Endothelial cell of umbilical vein (primary cell): ENCODE measurements around the gene MINDY4. TPM values are rescaled to one million over a fixed set of nuclear protein-coding genes. Genes with fewer than 3 reads are reported as not detected.

Experiments used
- BruUV-seq: library from RNA; stranded (reverse); fragments of 400-500 nt; replicated peaks from 2 replicates; lab custom pipeline; 2021; lab: Mats Ljungman, UMichigan
- CTCF ChIA-PET: fragments of 300-600, 350-600 bp; sonication (Branson Sonifier 250); formaldehyde crosslinking; loops from one replicate; lab custom pipeline; 2021; ENCODE audit warnings: antibody characterized with exemption, inconsistent platforms; lab: Charles Lee
- POLR2A ChIA-PET: fragments of 300-600, 350-600 bp; sonication (Branson Sonifier 250); formaldehyde crosslinking; loops from one replicate; lab custom pipeline; 2021; ENCODE audit warnings: antibody characterized with exemption, inconsistent platforms; lab: Charles Lee
- DNase-seq: peaks from one replicate; pipeline ENCODE4 v3.0.0-alpha.2; 2011; ENCODE audit warnings: low read depth, low spot score
- FAIRE-seq: peaks from 2 replicates; lab custom pipeline; 2011; peaks lifted over from hg19 to GRCh38; lab: Jason Lieb, UNC
- H2AFZ ChIP-seq: 2 replicates; pipeline ENCODE4 v1.6.0; 2012; ENCODE audit warnings: low read depth, low read length, control low read depth, inconsistent platforms
- H3K27ac ChIP-seq: 2 replicates; pipeline ENCODE4 v1.5.1; 2011; ENCODE audit warnings: low read depth, mild to moderate bottlenecking, control low read depth, low read length, moderate library complexity; ENCODE audit not compliant: insufficient read depth
- H3K27me3 ChIP-seq, 2 experiments: 2 replicates each; pipeline versions ENCODE4 v1.6.0 to v1.6.1; 2011; ENCODE audit warnings: low read length in 2 of 2, mixed read lengths in 1 of 2; ENCODE audit not compliant: control insufficient read depth in 2 of 2, insufficient read depth in 2 of 2
- H3K36me3 ChIP-seq, 2 experiments: 2 replicates in 1 of 2; 3 replicates in 1 of 2; pipeline ENCODE4 v1.5.1; 2011; ENCODE audit warnings: low read length in 2 of 2, mild to moderate bottlenecking in 1 of 2, moderate library complexity in 1 of 2; ENCODE audit not compliant: control insufficient read depth in 2 of 2, insufficient read depth in 2 of 2; ENCODE audit errors: extremely low read depth in 1 of 2
- H3K4me1 ChIP-seq: 3 replicates; pipeline ENCODE4 v1.5.1; 2011; ENCODE audit warnings: mild to moderate bottlenecking, low read length; ENCODE audit not compliant: control insufficient read depth, insufficient read depth; ENCODE audit errors: extremely low read depth
- H3K4me2 ChIP-seq: 2 replicates; pipeline ENCODE4 v1.6.1; 2011; ENCODE audit warnings: low read length, control low read depth, mixed read lengths; ENCODE audit not compliant: insufficient read depth
- H3K4me3 ChIP-seq, 3 experiments: fragments of 200-600 bp in 1 of 3; sonication (generic), shearing (Covaris generic) in 1 of 3; replicated peaks in 1 of 3; 2 replicates each; pipeline ENCODE4 v1.5.1; 2011 to 2016; ENCODE audit warnings: control low read depth in 3 of 3, low read length in 3 of 3, mild to moderate bottlenecking in 2 of 3, inconsistent platforms in 1 of 3, low read depth in 1 of 3, moderate library complexity in 1 of 3; ENCODE audit not compliant: insufficient read depth in 1 of 3
- H3K79me2 ChIP-seq: 2 replicates; pipeline ENCODE4 v1.6.0; 2012; ENCODE audit warnings: low read length, inconsistent platforms; ENCODE audit not compliant: control insufficient read depth, insufficient read depth
- H3K9ac ChIP-seq: replicated peaks from 2 replicates; pipeline ENCODE3; 2011; ENCODE audit warnings: low read length, control low read depth; ENCODE audit not compliant: insufficient read depth; ENCODE audit errors: extremely low read depth
- H3K9me1 ChIP-seq: replicated peaks from 3 replicates; pipeline ENCODE4 v1.6.0; 2011; ENCODE audit warnings: mild to moderate bottlenecking, low read length; ENCODE audit not compliant: control insufficient read depth, insufficient read depth; ENCODE audit errors: extremely low read depth
- H3K9me3 ChIP-seq: replicated peaks from 2 replicates; pipeline ENCODE4 v1.5.1; 2012; ENCODE audit warnings: low read length, inconsistent platforms; ENCODE audit not compliant: control insufficient read depth, insufficient read depth
- H4K20me1 ChIP-seq: replicated peaks from 2 replicates; pipeline ENCODE3; 2011; ENCODE audit warnings: mild to moderate bottlenecking, low read length; ENCODE audit not compliant: control insufficient read depth, insufficient read depth; ENCODE audit errors: extremely low read depth
- CTCF ChIP-seq, 2 donors: IDR thresholded peaks; 1 replicate in 1 of 2; 2 replicates in 1 of 2; pipeline ENCODE4 v1.5.1; 2011; ENCODE audit warnings: low read length in 2 of 2, mild to moderate bottlenecking in 2 of 2, moderate library complexity in 2 of 2, control low read depth in 1 of 2, inconsistent platforms in 1 of 2, low read depth in 1 of 2; ENCODE audit not compliant: insufficient read depth in 1 of 2; ENCODE audit errors: extremely low read depth in 1 of 2
- EZH2 ChIP-seq: IDR thresholded peaks from 2 replicates; pipeline ENCODE4 v1.6.1; 2012; ENCODE audit warnings: borderline replicate concordance, low read depth, mild to moderate bottlenecking, moderate library complexity, low read length, inconsistent platforms; ENCODE audit not compliant: severe bottlenecking
- FOS ChIP-seq: IDR thresholded peaks from 2 replicates; pipeline ENCODE4 v1.6.1; 2011; ENCODE audit warnings: mild to moderate bottlenecking, low read length, moderate library complexity, borderline replicate concordance; ENCODE audit not compliant: insufficient read depth
- GATA2 ChIP-seq: IDR thresholded peaks from 2 replicates; pipeline ENCODE4 v1.7.0; 2011; ENCODE audit warnings: low read depth, mild to moderate bottlenecking, moderate library complexity, mixed read lengths, low read length; ENCODE audit not compliant: insufficient read length, insufficient read depth
- JUN ChIP-seq: IDR thresholded peaks from 2 replicates; pipeline ENCODE4 v1.6.1; 2011; ENCODE audit warnings: borderline replicate concordance, low read depth; ENCODE audit not compliant: insufficient read length, insufficient read depth
- MAX ChIP-seq: IDR thresholded peaks from 2 replicates; pipeline ENCODE4 v1.6.1; 2011; ENCODE audit not compliant: insufficient read depth, insufficient read length
- MYC ChIP-seq: IDR thresholded peaks from one replicate; pipeline ENCODE4 v1.6.1; 2011; ENCODE audit warnings: mild to moderate bottlenecking, low read depth, low read length
- POLR2A ChIP-seq: IDR thresholded peaks from 2 replicates; pipeline ENCODE4 v1.6.1; 2012; ENCODE audit warnings: low read depth, mild to moderate bottlenecking, control low read depth, low read length
- POLR2AphosphoS5 ChIP-seq: IDR thresholded peaks from 2 replicates; pipeline ENCODE4 v1.6.1; 2012; ENCODE audit warnings: low read depth, mild to moderate bottlenecking, control low read depth, low read length, moderate library complexity; ENCODE audit not compliant: insufficient read depth
- dilution Hi-C: fragments of 300-500 bp; cut with MboI; formaldehyde crosslinking; loops from one replicate; pipeline ENCODE4 v1.15.0; 2019; ENCODE audit warnings: low sequenced_read_pairs; ENCODE audit not compliant: extremely low pct_ligation_motif_present
- intact Hi-C: fragments of 100-400 bp; cut with micrococcal nuclease; formaldehyde crosslinking; loops from one replicate; pipeline ENCODE4 v1.10.0; 2022
- polyA plus RNA-seq, 4 experiments: library from polyadenylated mRNA; depleted of rRNA in 3 of 4; stranded (reverse) in 3 of 4; unstranded in 1 of 4; fragments of >200 nt; gene quantifications; 2 replicates each; pipeline versions ENCODE4 v1.2.1 to v1.2.3, GENCODE V29; 2011 to 2012; ENCODE audit warnings: missing spikeins in 1 of 4
- total RNA-seq: library from RNA; stranded (reverse); gene quantifications from 2 replicates; pipeline ENCODE4 v1.2.3, GENCODE V29; 2021

MINDY4 gene
- total and polyA plus RNA-seq, 2 donors (not counting 3 experiments of a cell fraction or from before 2014, with no cell fraction given), result 2.2 to 4.7 TPM

GRCh38 chr7:30911133-30911532 lies 139.9 kb downstream of the MINDY4 start:
- POLR2A ChIA-PET, result interaction anchor here (2.0 kb wide), 1 partner anchor 41 kb away, joined by 6 read pairs; no protein-coding TSS in a partner anchor
- Histone ChIP-seq H3K27me3 (no peaks in the 10 kb centered on the region), H3K4me3 (no peak overlapping the region), H4K20me1 (no peaks in the 10 kb centered on the region), H2AFZ (no peak overlapping the region), H3K27ac (no peak overlapping the region), H3K9me3 (no peaks in the 10 kb centered on the region), H3K4me2 (no peak overlapping the region), H3K9ac (no peak overlapping the region), H3K4me1 (peaks cover 9% of the 10 kb centered on the region), H3K36me3 (no peaks in the 10 kb centered on the region), H3K79me2 (no peaks in the 10 kb centered on the region), H3K9me1 (no peaks in the 10 kb centered on the region)
- CTCF ChIA-PET, result interaction anchor here (0.6 to 1.2 kb wide), 4 partner anchors 13 to 73 kb away, joined by 3 to 4 read pairs (median 3); no protein-coding TSS in a partner anchor
- FAIRE-seq, result no peak
- BruUV-seq, result no TSS peak
- dilution Hi-C loops (no loop called here), intact Hi-C loops (no loop called here)
- no peak for DNase-seq
- TF ChIP-seq CTCF (IDR thresholded peaks at IDR 0.05; ENCODE audit: extremely low read depth in 1 of 2, insufficient read depth in 1 of 2, low read depth in 1 of 2, low read length in 2 of 2) (no peak), POLR2A (no peak), GATA2 (no peak), MAX (no peak), POLR2AphosphoS5 (no peak), MYC (no peak), EZH2 (no peak), JUN (no peak), FOS (no peak)
